Naive thymus-derived CD8-positive, alpha-beta T cell (primary cell): Measurements from ENCODE around the gene MAGEA6. TPM values are rescaled to one million over a fixed set of nuclear protein-coding genes. Genes with fewer than 3 reads are reported as not detected.

ENCODE experiments used
- polyA plus RNA-seq, 3 donors: library from polyadenylated mRNA; unstranded; fragments of 300-500 nt; fragmentation: Illumina TruSeq; gene quantifications; one replicate each; pipeline ENCODE4 v1.2.3, GENCODE V29; 2021
- total RNA-seq, 8 experiments: library from RNA in 2 of 8; stranded (reverse) in 2 of 8; gene quantifications; one replicate each; pipeline ENCODE4 v1.2.3 and lab custom pipeline; 2021 to 2026

Gene MAGEA6
- total and polyA plus RNA-seq, 5 experiments from 2014 or later, result not detected

Other genes starting within 250 kb of the MAGEA6 start
- not detected for gene GABRQ, start 131.8 kb downstream of the MAGEA6 start, total RNA-seq
- gene GABRQ, start 131.8 kb downstream of the MAGEA6 start, polyA plus RNA-seq, result not detected
- gene MAGEA3, start 70.9 kb downstream of the MAGEA6 start, total RNA-seq, result not detected
- not detected for gene MAGEA3, start 70.9 kb downstream of the MAGEA6 start, polyA plus RNA-seq
- not detected for gene CSAG2, start 60.4 kb downstream of the MAGEA6 start, total RNA-seq
- gene CSAG2, start 60.4 kb downstream of the MAGEA6 start, polyA plus RNA-seq, result not detected
- not detected for gene MAGEA2B, start 55.1 kb downstream of the MAGEA6 start, total RNA-seq
- gene MAGEA2B, start 55.1 kb downstream of the MAGEA6 start, polyA plus RNA-seq, result not detected
- gene CSAG1, start 36.0 kb downstream of the MAGEA6 start, total RNA-seq, result not detected
- gene CSAG1, start 36.0 kb downstream of the MAGEA6 start, polyA plus RNA-seq, result not detected
- gene MAGEA12, start 35.9 kb downstream of the MAGEA6 start, total RNA-seq, result not detected
- gene MAGEA12, start 35.9 kb downstream of the MAGEA6 start, polyA plus RNA-seq, result not detected
- not detected for gene MAGEA2, start 15.8 kb downstream of the MAGEA6 start, total RNA-seq
- not detected for gene MAGEA2, start 15.8 kb downstream of the MAGEA6 start, polyA plus RNA-seq
- gene CSAG3, start 10.5 kb downstream of the MAGEA6 start, total RNA-seq, result not detected
- not detected for gene CSAG3, start 10.5 kb downstream of the MAGEA6 start, polyA plus RNA-seq
- 1 to 10 TPM; 6.3 to 7.3 TPM for gene CETN2, start 61.1 kb upstream of the MAGEA6 start, total RNA-seq
- gene CETN2, start 61.1 kb upstream of the MAGEA6 start, polyA plus RNA-seq, result 10 to 100 TPM; 23.3 to 30.8 (median 27.7) TPM
- 1 to 10 TPM; 6.8 to 7.6 TPM for gene NSDHL, start 61.4 kb upstream of the MAGEA6 start, total RNA-seq
- 10 to 100 TPM; 10.5 to 13.0 (median 12.7) TPM for gene NSDHL, start 61.4 kb upstream of the MAGEA6 start, polyA plus RNA-seq
- 1 to 10 TPM; 2.6 to 2.7 TPM for gene ZNF185, start 128.4 kb upstream of the MAGEA6 start, total RNA-seq
- gene ZNF185, start 128.4 kb upstream of the MAGEA6 start, polyA plus RNA-seq, result 1 to 10 TPM; 1.8 to 2.8 (median 2.6) TPM
- gene PNMA5, start 224.4 kb upstream of the MAGEA6 start, total RNA-seq, result not detected
- not detected for gene PNMA5, start 224.4 kb upstream of the MAGEA6 start, polyA plus RNA-seq